Muscle of leg (tissue), 11 donors: ENCODE results near the gene SPINK1. TPM values are rescaled to one million over a fixed set of nuclear protein-coding genes. Genes with fewer than 3 reads are reported as not detected.

Experiments
- DNase-seq: peaks from one replicate; pipeline ENCODE4 v3.0.0; 2013
- H3K27ac ChIP-seq: one replicate; pipeline ENCODE4 v1.5.1; 2013; ENCODE audit warnings: mild to moderate bottlenecking, low read length, control low read depth
- H3K27me3 ChIP-seq: one replicate; pipeline ENCODE4 v1.6.1; 2013; ENCODE audit warnings: low read length; ENCODE audit not compliant: control insufficient read depth, insufficient read depth
- H3K36me3 ChIP-seq: one replicate; pipeline ENCODE4 v1.6.1; 2013; ENCODE audit warnings: low read length; ENCODE audit not compliant: control insufficient read depth, insufficient read depth
- H3K4me1 ChIP-seq: one replicate; pipeline ENCODE4 v1.6.1; 2013; ENCODE audit warnings: low read length; ENCODE audit not compliant: control insufficient read depth, insufficient read depth
- H3K4me3 ChIP-seq: one replicate; pipeline ENCODE4 v1.5.1; 2013; ENCODE audit warnings: low read length, control low read depth
- H3K9me3 ChIP-seq: replicated peaks from 2 replicates; pipeline ENCODE4 v1.6.1; 2013; ENCODE audit warnings: low read depth, low read length; ENCODE audit not compliant: control insufficient read depth
- whole genome bisulfite sequencing: methylation state at CpG from one replicate; pipeline ENCODE4 v1.1.5; 2013; ENCODE audit warnings: missing lambda C conversion rate; ENCODE audit not compliant: insufficient coverage; 5-methylcytosine and 5-hydroxymethylcytosine counted together
- polyA plus RNA-seq, 8 donors: library from polyadenylated mRNA; unstranded; fragments of 120-200 nt; gene quantifications; one replicate each; pipeline versions ENCODE4 v1.2.1 to v1.2.3, GENCODE V29; 2013; ENCODE audit warnings: inconsistent platforms in 1 of 8, low replicate concordance in 1 of 8; ENCODE audit not compliant: insufficient read length in 8 of 8, insufficient read depth in 1 of 8
- total RNA-seq: library from RNA; stranded (reverse); fragments of 120-200 nt; gene quantifications from one replicate; pipeline ENCODE4 v1.2.4, GENCODE V29; 2013

Gene SPINK1
- total and polyA plus RNA-seq, 9 donors: 1.4 to 7.6 (median 2.0) TPM; not detected in 5

DNA sequence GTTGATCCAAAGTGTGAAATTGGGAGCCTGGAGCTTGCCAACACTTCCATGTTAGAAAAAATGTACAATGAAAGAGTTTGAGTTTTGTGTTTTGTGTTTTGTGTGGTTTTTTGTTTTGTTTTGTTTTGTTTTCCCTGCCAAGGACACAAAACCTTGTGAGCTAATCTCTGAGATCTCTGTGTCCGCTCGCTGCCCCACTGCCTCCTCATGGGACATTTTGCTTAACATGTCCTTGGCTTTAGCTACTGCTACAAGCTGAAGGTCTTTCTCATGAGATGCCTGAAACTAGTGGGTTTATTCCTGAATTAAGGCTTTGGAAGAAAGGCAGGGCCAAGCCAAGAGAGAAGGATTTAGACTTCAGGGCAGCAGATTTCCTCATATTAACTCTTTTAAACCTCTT is 41.7 kb downstream of the SPINK1 start:
- H3K27me3 ChIP-seq: no peaks in the 10 kb centered on the region

DNA sequence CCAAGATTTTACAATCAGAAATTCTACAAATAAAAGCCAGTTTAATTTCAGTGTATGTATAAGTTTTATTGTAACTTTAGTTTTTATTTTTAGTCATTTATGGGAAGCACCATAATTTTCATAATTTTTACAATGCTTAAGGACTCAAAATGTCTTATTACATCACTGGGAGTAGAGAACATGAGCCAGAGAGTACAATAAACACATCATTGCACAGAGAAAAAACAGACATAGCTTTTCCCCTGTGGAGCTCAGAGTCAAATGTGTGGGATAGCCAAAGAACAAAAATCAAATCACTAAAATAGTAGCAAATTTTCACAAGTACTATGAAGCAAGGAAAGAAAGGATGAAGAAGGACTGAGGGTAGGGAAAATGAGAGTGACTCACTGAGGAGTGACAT is 43.4 kb downstream of the SPINK1 start:
- DNase-seq: peak; percentile 24
- H3K27ac ChIP-seq: no peak overlapping the region

More for the DNA sequence above, 41.7 kb downstream of the SPINK1 start:
- DNase-seq: no peak
- Histone ChIP-seq H3K27ac (no peak overlapping the region), H3K36me3 (no peaks in the 10 kb centered on the region), H3K4me3 (no peak overlapping the region), H3K4me1 (no peaks in the 10 kb centered on the region), H3K9me3 (no peaks in the 10 kb centered on the region)
- WGBS: no CpG with 5 or more reads among the region's 2 CpGs

DNA sequence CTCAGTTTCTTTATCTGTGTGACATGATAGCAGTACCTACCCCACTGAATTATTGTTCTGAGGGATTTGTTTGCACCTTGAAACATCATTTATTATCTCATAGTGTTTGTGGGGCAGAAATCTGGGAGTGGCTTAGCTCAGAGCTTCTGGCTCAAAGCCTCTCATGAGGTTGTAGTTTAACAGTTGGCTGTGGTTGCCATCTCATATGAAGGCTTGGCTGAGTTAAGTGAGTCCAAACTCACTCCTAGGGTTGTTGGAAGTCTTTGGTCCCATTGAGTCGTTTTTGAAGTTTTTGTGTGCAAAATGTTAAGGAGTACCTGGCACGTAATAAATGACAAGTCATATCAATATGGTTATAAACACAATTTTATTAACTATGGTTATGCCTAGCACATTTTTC is 45.3 kb downstream of the SPINK1 start:
- WGBS: no CpG with 5 or more reads among the region's 2 CpGs
- DNase-seq: no peak
- Histone ChIP-seq H3K36me3 (no peaks in the 10 kb centered on the region), H3K4me1 (no peaks in the 10 kb centered on the region), H3K9me3 (no peaks in the 10 kb centered on the region), H3K27ac (no peak overlapping the region), H3K4me3 (no peak overlapping the region), H3K27me3 (no peaks in the 10 kb centered on the region)

More for the DNA sequence above, 43.4 kb downstream of the SPINK1 start:
- Histone ChIP-seq H3K4me3 (no peak overlapping the region), H3K9me3 (no peaks in the 10 kb centered on the region), H3K4me1 (no peaks in the 10 kb centered on the region), H3K36me3 (no peaks in the 10 kb centered on the region), H3K27me3 (no peaks in the 10 kb centered on the region)

DNA sequence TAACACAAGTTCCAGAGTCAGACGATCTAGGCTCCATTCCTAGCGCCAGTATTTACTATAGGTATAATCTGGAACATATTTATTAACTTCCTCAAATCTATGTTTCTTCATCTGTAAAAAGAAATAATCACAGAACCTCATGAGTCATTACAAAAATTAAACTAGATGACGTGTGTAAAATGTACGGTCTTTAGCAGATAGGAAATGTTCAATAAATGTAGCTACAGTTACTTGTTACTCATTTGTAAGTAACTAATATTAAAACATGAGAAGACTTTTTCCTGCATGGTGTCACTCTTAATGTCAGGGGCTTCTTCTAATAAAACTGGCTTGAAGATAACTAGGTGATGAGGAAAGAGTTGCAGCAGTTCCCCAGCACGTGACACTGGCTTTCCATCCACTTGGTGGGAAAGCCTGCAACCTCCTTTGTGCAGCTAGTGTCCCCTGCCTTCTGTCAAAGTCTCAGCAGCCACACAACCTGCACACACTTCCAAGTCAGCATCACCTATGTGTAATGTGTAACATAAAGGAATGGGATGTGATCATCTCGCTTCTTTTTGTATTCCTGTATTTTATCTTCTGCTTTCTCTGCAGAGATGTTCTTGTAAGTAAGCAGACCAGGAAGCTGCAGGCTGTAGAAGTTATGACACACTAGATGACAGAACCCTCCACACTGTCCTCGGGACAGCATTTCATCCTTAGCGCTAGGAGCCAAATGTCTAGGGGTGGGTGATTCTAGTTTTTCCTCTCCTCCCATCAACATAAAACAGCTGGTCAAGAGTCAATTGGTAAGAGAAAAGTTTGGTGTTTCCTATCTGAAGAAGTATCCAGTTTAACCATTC is 47.1 kb downstream of the SPINK1 start:
- Histone ChIP-seq H3K27ac (no peak overlapping the region), H3K4me3 (no peak overlapping the region), H3K4me1 (no peaks in the 10 kb centered on the region), H3K36me3 (no peaks in the 10 kb centered on the region), H3K27me3 (no peaks in the 10 kb centered on the region), H3K9me3 (no peaks in the 10 kb centered on the region)
- WGBS: no CpG with 5 or more reads among the region's 8 CpGs
- DNase-seq: no peak

DNA sequence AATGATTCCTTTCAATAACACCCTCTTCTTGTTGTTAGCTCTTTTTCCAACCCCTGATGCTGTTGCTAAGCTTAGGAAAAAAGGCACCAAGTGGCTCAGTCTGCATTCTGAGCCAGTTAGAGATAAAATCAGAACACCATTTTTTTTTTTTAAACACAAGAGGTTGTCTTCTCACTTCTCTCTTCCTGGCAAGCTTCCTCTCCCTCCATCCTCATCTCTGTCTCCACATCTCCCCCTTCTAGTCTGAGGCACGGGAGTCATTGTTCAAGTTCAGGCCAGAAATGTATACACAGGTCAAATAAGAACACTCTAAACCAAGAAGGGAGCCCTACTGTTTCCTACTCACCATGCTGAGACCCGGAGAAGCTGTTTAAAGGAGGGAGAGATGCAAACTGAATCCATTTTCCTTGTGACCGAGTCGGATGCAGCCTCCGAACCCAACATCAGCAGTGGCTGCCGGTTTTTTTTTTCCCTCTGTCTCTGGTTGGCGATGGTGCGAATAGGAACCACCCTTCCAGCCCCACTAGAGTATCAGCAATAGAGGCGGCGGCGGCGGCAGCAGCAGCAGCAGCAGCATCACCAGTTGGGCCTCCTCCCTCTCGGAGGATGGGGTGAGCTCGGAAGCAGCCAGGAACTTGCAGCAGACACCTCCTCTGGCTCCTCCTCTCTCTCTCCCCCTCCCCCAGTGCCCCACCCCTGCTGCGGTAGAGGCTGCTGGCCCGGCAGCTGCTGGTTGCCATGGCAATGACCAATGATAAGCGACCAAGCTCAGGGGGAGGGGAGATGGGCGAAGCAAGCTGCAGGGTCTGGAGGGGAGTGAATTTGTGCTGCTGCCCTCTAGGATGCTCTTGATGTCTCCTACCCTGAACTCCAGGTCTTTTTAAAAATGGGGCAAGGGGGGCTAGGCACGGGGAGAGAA is 49.1 kb downstream of the SPINK1 start, which contains the start of gene JAKMIP2:
JAKMIP2 (minus strand) TSS at position 619 of the 919 bp plus-strand sequence. CDS start 110,922 bp downstream, outside the sequence.
- peak within 1 kb of the TSS; percentile 44 for H3K4me3 ChIP-seq
- no peaks in the 10 kb centered on the region for H3K27me3 ChIP-seq
- 0% methylated on average over 7 of the region's 19 CpGs for WGBS

DNA sequence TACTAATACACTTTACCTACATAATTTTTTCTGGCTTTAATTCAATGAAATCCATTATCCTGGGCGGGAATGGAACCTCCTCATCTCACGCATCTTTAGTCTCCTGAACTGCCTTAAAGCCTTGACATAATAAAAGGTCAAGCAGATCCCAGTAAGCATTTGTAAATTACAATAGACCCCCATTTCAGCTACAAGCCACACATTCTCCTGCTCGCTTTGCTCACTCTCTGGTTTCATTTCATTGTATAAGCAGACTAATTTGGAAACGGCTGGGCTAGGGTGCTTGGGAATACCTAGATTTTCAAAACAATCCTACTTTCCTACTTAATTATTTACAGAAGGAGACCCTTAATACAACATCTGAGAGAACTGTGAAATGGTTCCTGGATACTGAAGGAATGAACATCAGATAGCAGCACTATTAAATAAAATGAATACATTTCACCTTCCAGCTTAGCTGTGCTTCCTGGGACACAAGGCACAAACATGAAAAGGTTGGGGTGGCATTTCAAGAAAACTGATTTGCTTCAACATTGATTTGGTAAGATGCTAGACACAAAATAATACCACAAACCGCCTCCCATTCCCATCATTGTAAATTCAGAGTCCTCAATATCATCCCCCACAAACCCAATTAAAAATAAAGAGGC is 50.4 kb downstream of the SPINK1 start:
- Histone ChIP-seq H3K36me3 (no peaks in the 10 kb centered on the region), H3K27ac (no peak overlapping the region), H3K4me1 (no peaks in the 10 kb centered on the region), H3K27me3 (no peaks in the 10 kb centered on the region), H3K4me3 (no peak overlapping the region), H3K9me3 (no peaks in the 10 kb centered on the region)
- no peak for DNase-seq
- 67% methylated on average over 1 of the region's 5 CpGs for WGBS

More for the DNA sequence above, 49.1 kb downstream of the SPINK1 start, which contains the start of gene JAKMIP2:
- Histone ChIP-seq H3K9me3 (no peaks in the 10 kb centered on the region), H3K27ac (peak within 1 kb of the TSS; percentile 65), H3K4me1 (no peaks in the 10 kb centered on the region), H3K36me3 (no peaks in the 10 kb centered on the region)
- DNase-seq: peak; percentile 93

DNA sequence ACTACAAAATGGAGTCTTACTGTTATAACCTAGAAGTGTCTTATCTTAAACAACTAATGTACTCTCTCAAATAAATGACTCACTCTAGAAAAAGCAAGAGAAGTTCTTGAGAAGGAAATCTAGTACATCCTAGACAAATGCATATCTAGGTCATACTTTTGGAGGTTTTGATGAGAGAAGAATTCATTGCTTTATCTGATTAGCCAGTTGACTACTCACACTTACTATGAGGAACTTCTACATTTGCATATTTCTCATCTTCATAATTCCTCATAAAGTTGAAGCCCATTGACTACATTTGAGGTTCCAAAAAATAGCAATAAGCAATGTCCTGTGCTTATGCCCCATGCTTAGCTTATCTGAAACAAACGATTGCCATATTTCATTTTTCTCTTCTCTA is 51.8 kb downstream of the SPINK1 start:
- Histone ChIP-seq H3K9me3 (no peaks in the 10 kb centered on the region), H3K4me3 (no peak overlapping the region), H3K36me3 (no peaks in the 10 kb centered on the region), H3K4me1 (no peaks in the 10 kb centered on the region), H3K27me3 (no peaks in the 10 kb centered on the region), H3K27ac (no peak overlapping the region)
- WGBS: 83% methylated on average over 1 of the region's 1 CpG
- no peak for DNase-seq

DNA sequence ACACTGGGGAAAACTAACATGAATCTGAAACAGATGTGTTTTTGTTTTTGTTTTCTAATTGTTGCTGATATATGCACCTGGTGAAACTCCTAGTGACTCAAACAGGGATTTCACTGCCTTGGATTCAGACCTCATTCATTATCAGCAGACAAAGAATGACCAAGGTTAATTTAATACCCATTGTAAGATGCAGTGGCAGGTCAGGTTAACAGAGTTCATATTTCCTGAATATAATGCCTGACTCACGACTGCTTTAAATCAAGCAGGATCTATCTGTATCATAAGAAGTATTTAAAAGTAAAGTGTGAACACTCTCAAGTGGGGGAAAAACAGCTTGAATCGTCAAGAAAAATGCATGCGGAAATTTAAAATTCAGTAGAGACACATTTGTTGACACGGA is 54.5 kb downstream of the SPINK1 start:
- no peak for DNase-seq
- no peaks in the 10 kb centered on the region for H3K4me1 ChIP-seq
- H3K36me3 ChIP-seq: no peaks in the 10 kb centered on the region
- no CpG with 5 or more reads among the region's 4 CpGs for WGBS
- H3K27ac ChIP-seq: no peak overlapping the region
- no peak overlapping the region for H3K4me3 ChIP-seq
- H3K9me3 ChIP-seq: no peaks in the 10 kb centered on the region
- H3K27me3 ChIP-seq: no peaks in the 10 kb centered on the region
